Vagina (tissue), 2 donors: Measurements from ENCODE around the gene SHD.

Experiments used
- POLR2A ChIP-seq, 2 donors: fragments of 450-650 bp; IDR thresholded peaks; one replicate each; pipeline ENCODE4 v1.6.1; 2017; ENCODE audit warnings: antibody characterized with exemption in 2 of 2, mild to moderate bottlenecking in 2 of 2, moderate library complexity in 2 of 2
- POLR2AphosphoS5 ChIP-seq, 2 donors: sonication (generic); formaldehyde crosslinking; IDR thresholded peaks; one replicate each; pipeline ENCODE4 v1.9.0; 2017; ENCODE audit warnings: antibody characterized with exemption in 2 of 2, mild to moderate bottlenecking in 2 of 2, low read depth in 1 of 2; ENCODE audit not compliant: insufficient read depth in 1 of 2
- TF ChIP-seq, protein P1 (sequence below), 3 experiments: fragments of 450-650 bp in 2 of 3; fragments of 200-600 bp in 1 of 3; sonication (generic) in 1 of 3; IDR thresholded peaks; one replicate each; pipeline ENCODE4 v1.5.1; 2017 to 2019; ENCODE audit warnings: antibody characterized with exemption in 3 of 3, mild to moderate bottlenecking in 2 of 3, moderate library complexity in 2 of 3

DNA sequence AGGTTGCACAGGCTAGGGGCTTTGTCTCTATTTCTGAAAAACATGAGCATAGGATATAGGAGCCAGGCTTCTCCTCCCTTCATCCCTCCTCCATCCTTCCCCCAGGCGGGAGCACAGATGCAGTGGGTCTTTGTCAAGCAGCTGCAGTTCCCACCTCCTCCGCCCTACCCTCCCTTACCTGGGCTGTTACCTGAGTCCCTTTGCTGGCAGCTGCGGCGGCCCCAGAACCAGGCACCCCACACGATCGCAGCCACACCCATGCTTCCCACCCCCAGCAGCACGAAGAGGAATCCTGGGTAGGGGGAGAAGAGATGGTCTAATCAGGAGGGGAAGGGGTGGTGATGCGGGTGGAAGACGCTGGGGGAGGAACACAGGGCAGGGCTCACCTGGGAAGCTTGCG lies 15.3 kb downstream of the SHD start:
- TF ChIP-seq, protein P1, sequence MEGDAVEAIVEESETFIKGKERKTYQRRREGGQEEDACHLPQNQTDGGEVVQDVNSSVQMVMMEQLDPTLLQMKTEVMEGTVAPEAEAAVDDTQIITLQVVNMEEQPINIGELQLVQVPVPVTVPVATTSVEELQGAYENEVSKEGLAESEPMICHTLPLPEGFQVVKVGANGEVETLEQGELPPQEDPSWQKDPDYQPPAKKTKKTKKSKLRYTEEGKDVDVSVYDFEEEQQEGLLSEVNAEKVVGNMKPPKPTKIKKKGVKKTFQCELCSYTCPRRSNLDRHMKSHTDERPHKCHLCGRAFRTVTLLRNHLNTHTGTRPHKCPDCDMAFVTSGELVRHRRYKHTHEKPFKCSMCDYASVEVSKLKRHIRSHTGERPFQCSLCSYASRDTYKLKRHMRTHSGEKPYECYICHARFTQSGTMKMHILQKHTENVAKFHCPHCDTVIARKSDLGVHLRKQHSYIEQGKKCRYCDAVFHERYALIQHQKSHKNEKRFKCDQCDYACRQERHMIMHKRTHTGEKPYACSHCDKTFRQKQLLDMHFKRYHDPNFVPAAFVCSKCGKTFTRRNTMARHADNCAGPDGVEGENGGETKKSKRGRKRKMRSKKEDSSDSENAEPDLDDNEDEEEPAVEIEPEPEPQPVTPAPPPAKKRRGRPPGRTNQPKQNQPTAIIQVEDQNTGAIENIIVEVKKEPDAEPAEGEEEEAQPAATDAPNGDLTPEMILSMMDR (IDR thresholded peaks at IDR 0.05) = no peak
- TF ChIP-seq POLR2A (IDR thresholded peaks at IDR 0.05) (no peak), POLR2AphosphoS5 (IDR thresholded peaks at IDR 0.05; ENCODE audit: insufficient read depth in 1 of 2, low read depth in 1 of 2) (no peak)
